Mucosa of stomach (tissue), 1 donor: ENCODE data around the gene DVL1.
A peak's percentile ranks its signal among the peaks of the same experiment; 100 is the strongest.

ENCODE experiments used
- H3K27me3 ChIP-seq: one replicate; pipeline ENCODE4 v1.7.0; 2013; ENCODE audit warnings: mild to moderate bottlenecking, low read length; ENCODE audit not compliant: control insufficient read depth, insufficient read depth
- H3K36me3 ChIP-seq: one replicate; pipeline ENCODE4 v1.7.0; 2013; ENCODE audit warnings: low read length; ENCODE audit not compliant: control insufficient read depth, insufficient read depth
- H3K4me1 ChIP-seq: one replicate; pipeline ENCODE4 v1.7.0; 2013; ENCODE audit warnings: mild to moderate bottlenecking, low read length; ENCODE audit not compliant: control insufficient read depth, insufficient read depth
- H3K4me3 ChIP-seq: one replicate; pipeline ENCODE4 v1.7.0; 2013; ENCODE audit warnings: low read length
- H3K9ac ChIP-seq: one replicate; pipeline ENCODE4 v1.7.0; 2013; ENCODE audit warnings: mild to moderate bottlenecking, low read length, moderate library complexity
- H3K9me3 ChIP-seq: one replicate; pipeline ENCODE4 v1.7.0; 2013; ENCODE audit warnings: mild to moderate bottlenecking, low read length, moderate library complexity; ENCODE audit not compliant: control insufficient read depth
- donor health status: Pancreatic carcinoma.

DVL1 gene

GRCh38 chr1:1315435-1315954 lies 33.7 kb downstream of the DVL1 start:
- H3K36me3 ChIP-seq = peaks cover 8% of the 10 kb centered on the region
- no peaks in the 10 kb centered on the region for H3K9me3 ChIP-seq

GRCh38 chr1:1314678-1315335 lies 34.4 kb downstream of the DVL1 start:
- H3K36me3 ChIP-seq = peaks cover 8% of the 10 kb centered on the region
- H3K4me3 ChIP-seq = no peak overlapping the region
- H3K9me3 ChIP-seq = no peaks in the 10 kb centered on the region
- no peak overlapping the region for H3K9ac ChIP-seq
- H3K27me3 ChIP-seq = no peaks in the 10 kb centered on the region
- H3K4me1 ChIP-seq = peaks cover 17% of the 10 kb centered on the region

More at GRCh38 chr1:1315435-1315954, 33.7 kb downstream of the DVL1 start:
- peaks cover 17% of the 10 kb centered on the region for H3K4me1 ChIP-seq
- no peak overlapping the region for H3K4me3 ChIP-seq
- H3K9ac ChIP-seq = no peak overlapping the region
- H3K27me3 ChIP-seq = no peaks in the 10 kb centered on the region

- Histone ChIP-seq H3K36me3 (peaks cover 8% of the 10 kb centered on the region), H3K4me3 (no peak overlapping the region), H3K27me3 (no peaks in the 10 kb centered on the region)
Observed at GRCh38 chr1:1314237-1314586, 35.0 kb downstream of the DVL1 start.

GRCh38 chr1:1313500-1314236 lies 35.5 kb downstream of the DVL1 start:
- Histone ChIP-seq H3K9ac (no peak overlapping the region), H3K36me3 (peaks cover 8% of the 10 kb centered on the region), H3K9me3 (no peaks in the 10 kb centered on the region), H3K4me3 (no peak overlapping the region), H3K27me3 (no peaks in the 10 kb centered on the region), H3K4me1 (peaks cover 21% of the 10 kb centered on the region)

More at GRCh38 chr1:1314237-1314586, 35.0 kb downstream of the DVL1 start:
- Histone ChIP-seq H3K9me3 (no peaks in the 10 kb centered on the region), H3K4me1 (peaks cover 22% of the 10 kb centered on the region), H3K9ac (no peak overlapping the region)

GRCh38 chr1:1312450-1313314 lies 36.5 kb downstream of the DVL1 start:
- Histone ChIP-seq H3K4me1 (peaks cover 11% of the 10 kb centered on the region), H3K36me3 (peaks cover 8% of the 10 kb centered on the region), H3K9me3 (no peaks in the 10 kb centered on the region), H3K27me3 (no peaks in the 10 kb centered on the region), H3K4me3 (no peak overlapping the region), H3K9ac (no peak overlapping the region)

DNA sequence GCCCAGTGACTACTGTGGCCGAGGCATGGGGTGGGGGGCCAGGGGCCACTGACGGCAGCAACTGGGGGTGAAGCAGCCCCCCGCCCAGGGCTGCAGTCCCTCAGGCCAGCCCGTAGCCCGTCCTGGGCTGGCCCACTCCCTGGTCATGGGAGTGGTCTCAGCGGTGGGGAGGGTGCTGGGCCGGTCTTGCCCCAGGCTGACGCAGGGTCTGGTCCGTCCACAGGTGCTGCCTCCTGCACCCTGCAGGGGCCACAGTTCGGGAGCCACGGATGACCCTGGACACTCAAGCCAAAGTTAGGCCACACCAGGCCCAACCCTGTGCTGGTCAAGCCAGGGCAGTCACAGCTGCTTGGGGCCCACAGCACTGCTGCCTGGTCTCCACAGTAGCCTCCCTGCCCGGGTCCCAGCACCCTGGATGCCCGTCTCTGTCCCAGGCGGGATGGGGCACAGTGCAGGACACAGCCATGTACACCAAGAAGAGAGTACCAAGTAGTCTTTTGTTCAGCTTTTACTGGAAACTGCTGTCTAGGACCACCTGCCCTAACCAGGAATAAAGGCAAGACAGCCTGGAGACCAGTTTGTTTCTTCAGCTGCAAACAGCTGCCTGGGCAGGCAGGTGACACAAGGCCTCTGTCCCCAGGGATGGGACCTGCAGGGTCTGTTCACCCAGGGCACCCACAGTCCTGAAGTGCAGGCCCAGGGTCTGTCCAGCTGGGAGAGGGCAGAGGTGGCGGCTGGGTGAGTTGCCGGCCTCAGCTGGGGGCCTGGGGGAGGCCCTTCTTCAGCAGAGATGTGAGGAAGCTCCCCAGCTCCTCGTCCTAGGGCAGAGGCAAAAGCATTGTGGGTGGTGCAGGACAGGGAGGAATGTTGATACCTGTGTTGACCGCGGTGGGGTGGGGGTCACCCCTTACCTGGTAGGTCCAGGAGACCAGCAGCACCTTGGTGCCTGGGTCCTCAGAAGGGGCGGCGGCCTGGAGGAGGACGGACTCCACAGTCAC lies 37.8 kb downstream of the DVL1 start:
- no peak overlapping the region for H3K4me3 ChIP-seq
- no peak overlapping the region for H3K9ac ChIP-seq
- no peaks in the 10 kb centered on the region for H3K27me3 ChIP-seq
- H3K36me3 ChIP-seq = peaks cover 8% of the 10 kb centered on the region
- no peaks in the 10 kb centered on the region for H3K9me3 ChIP-seq
- H3K4me1 ChIP-seq = peaks cover 14% of the 10 kb centered on the region

DNA sequence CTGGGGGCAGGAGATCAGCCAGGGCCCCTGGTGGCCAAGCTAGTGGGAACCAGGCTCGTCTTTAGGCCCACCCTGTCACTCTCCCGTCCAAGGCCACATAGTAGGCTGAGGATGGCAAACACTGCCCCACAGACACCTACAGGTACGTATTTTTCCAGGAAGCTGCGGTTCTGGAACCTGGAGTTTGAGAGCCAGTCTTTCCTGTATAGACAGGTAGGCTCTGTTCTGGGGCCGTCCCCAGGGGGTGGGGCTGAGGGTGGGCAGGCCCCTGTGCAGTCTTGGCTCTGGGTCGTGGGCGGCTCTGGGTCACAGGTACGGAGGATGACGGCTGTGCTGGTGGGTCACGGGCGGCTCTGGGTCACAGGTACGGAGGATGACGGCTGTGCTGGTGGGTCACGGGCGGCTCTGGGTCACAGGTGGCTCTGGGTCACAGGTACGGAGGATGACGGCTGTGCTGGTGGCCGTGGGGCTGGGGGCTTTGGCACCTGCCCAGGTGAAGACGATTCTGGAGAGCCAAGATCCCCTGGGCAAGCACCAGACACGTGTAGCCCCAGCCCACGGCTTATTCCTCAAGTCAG lies 38.7 kb downstream of the DVL1 start:
- H3K4me1 ChIP-seq = peaks cover 22% of the 10 kb centered on the region
- H3K27me3 ChIP-seq = no peaks in the 10 kb centered on the region
- no peak overlapping the region for H3K9ac ChIP-seq
- H3K9me3 ChIP-seq = no peaks in the 10 kb centered on the region
- H3K4me3 ChIP-seq = no peak overlapping the region
- H3K36me3 ChIP-seq = peaks cover 8% of the 10 kb centered on the region

DNA sequence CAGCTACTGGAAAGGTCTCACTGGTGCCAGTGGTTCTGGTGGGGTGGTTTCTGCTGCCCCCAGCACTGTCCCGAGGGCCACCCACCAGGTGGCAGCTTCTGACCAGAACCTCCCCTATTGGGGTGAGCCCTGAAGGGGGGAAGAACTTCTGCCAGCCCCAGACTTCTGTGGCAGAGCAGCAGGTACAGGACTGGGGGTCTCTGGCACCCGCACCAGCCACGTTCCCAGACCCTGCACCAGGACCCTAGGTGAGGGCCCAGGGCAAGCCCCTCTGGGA lies 39.2 kb downstream of the DVL1 start:
- H3K27me3 ChIP-seq = no peaks in the 10 kb centered on the region
- no peak overlapping the region for H3K4me3 ChIP-seq
- H3K4me1 ChIP-seq = peaks cover 28% of the 10 kb centered on the region
- peak overlapping the region; percentile 61 for H3K9ac ChIP-seq
- H3K36me3 ChIP-seq = peaks cover 8% of the 10 kb centered on the region
- H3K9me3 ChIP-seq = no peaks in the 10 kb centered on the region

DNA sequence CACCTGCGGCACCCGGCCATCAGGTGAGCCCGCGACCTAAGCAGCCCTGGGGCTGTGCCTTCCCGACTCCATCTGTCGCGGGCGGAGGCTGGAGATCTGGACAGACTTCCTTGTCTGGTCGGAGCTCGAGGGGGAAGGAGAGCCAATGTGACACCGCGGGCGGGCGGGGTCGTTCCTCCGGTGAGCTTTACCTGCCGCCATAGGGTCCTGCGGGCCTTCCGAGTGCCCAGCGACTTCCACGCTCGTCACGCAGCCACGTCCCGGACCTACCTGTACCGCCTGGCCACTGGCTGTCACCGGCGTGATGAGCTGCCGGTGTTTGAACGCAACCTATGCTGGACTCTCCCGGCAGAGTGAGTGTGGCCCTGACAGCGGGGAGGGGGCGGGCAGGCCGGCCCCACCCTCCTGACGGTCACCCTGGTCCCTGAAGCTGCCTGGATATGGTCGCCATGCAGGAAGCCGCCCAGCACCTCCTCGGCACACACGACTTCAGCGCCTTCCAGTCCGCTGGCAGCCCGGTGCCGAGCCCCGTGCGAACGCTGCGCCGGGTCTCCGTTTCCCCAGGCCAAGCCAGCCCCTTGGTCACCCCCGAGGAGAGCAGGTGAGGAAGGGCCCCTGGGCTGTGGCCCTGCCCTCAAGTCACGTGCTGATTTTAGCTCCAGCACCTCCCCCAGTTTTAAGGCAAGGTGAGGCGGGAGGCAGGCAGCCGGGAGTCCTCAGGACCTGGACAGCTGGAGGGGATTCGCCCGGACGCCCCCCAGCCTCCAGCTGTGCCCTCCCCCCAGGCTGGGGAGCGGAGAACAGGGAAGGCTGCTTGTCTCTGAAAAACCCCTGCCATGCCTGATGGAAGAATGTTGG lies 39.7 kb downstream of the DVL1 start:
- H3K9me3 ChIP-seq = no peaks in the 10 kb centered on the region
- no peaks in the 10 kb centered on the region for H3K27me3 ChIP-seq
- peaks cover 8% of the 10 kb centered on the region for H3K36me3 ChIP-seq
- peak overlapping the region; percentile 61 for H3K9ac ChIP-seq
- H3K4me3 ChIP-seq = peak overlapping the region; percentile 22
- H3K4me1 ChIP-seq = peaks cover 33% of the 10 kb centered on the region

- Histone ChIP-seq H3K9me3 (no peaks in the 10 kb centered on the region), H3K27me3 (no peaks in the 10 kb centered on the region), H3K4me3 (peak overlapping the region; percentile 22), H3K9ac (peak overlapping the region; percentile 61), H3K4me1 (peaks cover 40% of the 10 kb centered on the region), H3K36me3 (peaks cover 8% of the 10 kb centered on the region)
Observed at GRCh38 chr1:1308756-1309250, 40.4 kb downstream of the DVL1 start.
